Measurements from ENCODE around the gene BCAR3.

BCAR3 gene

GRCh38 chr1:93705892-93706500, 24.4 kb upstream of the BCAR3 start:
- H3K36me3 ChIP-seq (ENCODE audit: control insufficient read depth, insufficient read depth, low read length) = no peaks in the 10 kb centered on the region
- H3K4me1 ChIP-seq (ENCODE audit: control insufficient read depth, insufficient read depth, low read length, poor library complexity, severe bottlenecking) = peaks cover 55% of the 10 kb centered on the region
- no peak overlapping the region for H3K27ac ChIP-seq (ENCODE audit: low read depth, low read length, severe bottlenecking)
- H3K9me3 ChIP-seq (ENCODE audit: control insufficient read depth, low read length) = no peaks in the 10 kb centered on the region
- 87 to 100% methylated on average over 1 to 3 of the region's 3 CpGs for WGBS, 2 experiments (ENCODE audit: insufficient coverage in 2 of 2)
- H3K4me3 ChIP-seq (ENCODE audit: extremely low read depth, insufficient read depth, low read length, poor library complexity, severe bottlenecking) = no peak overlapping the region

- 94% methylated on average over 2 of the region's 2 CpGs; no CpG with 5 or more reads in 1 of the 2 experiments for WGBS, 2 experiments (ENCODE audit: insufficient coverage in 2 of 2)
- Histone ChIP-seq H3K4me1 (ENCODE audit: control insufficient read depth, insufficient read depth, low read length, poor library complexity, severe bottlenecking) (peaks cover 46% of the 10 kb centered on the region), H3K4me3 (ENCODE audit: extremely low read depth, insufficient read depth, low read length, poor library complexity, severe bottlenecking) (no peak overlapping the region), H3K27ac (ENCODE audit: low read depth, low read length, severe bottlenecking) (no peak overlapping the region), H3K36me3 (ENCODE audit: control insufficient read depth, insufficient read depth, low read length) (no peaks in the 10 kb centered on the region), H3K9me3 (ENCODE audit: control insufficient read depth, low read length) (no peaks in the 10 kb centered on the region)
These were observed 22.4 kb upstream of the BCAR3 start for GRCh38 chr1:93704052-93704451.

DNA sequence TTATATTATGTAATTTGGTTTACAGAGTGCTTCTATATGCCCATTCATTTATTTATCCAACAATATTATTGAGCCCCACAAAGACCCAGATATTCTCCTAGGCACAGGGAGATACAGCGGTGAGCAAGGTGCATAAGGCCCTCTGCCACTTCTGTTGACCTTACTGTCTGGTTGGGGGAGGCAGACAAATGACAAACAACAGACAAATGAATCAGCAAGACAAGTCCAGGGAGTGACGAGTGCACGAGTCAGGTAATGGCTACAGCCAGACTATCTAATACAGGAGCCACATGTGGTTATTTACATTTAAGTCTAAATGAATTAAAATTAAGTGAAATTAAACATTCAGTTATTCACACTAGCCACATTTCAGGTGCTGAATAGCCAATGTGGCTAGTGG, 22.0 kb upstream of the BCAR3 start:
- no peaks in the 10 kb centered on the region for H3K9me3 ChIP-seq (ENCODE audit: control insufficient read depth, low read length)
- H3K36me3 ChIP-seq (ENCODE audit: control insufficient read depth, insufficient read depth, low read length) = no peaks in the 10 kb centered on the region
- no peak overlapping the region for H3K27ac ChIP-seq (ENCODE audit: low read depth, low read length, severe bottlenecking)
- WGBS, 2 experiments (ENCODE audit: insufficient coverage in 2 of 2) = 83% methylated on average over 1 of the region's 3 CpGs; no CpG with 5 or more reads in 1 of the 2 experiments
- H3K4me1 ChIP-seq (ENCODE audit: control insufficient read depth, insufficient read depth, low read length, poor library complexity, severe bottlenecking) = peaks cover 42% of the 10 kb centered on the region
- no peak overlapping the region for H3K4me3 ChIP-seq (ENCODE audit: extremely low read depth, insufficient read depth, low read length, poor library complexity, severe bottlenecking)

- Histone ChIP-seq H3K4me3 (ENCODE audit: extremely low read depth, insufficient read depth, low read length, poor library complexity, severe bottlenecking) (no peak overlapping the region), H3K4me1 (ENCODE audit: control insufficient read depth, insufficient read depth, low read length, poor library complexity, severe bottlenecking) (peaks cover 34% of the 10 kb centered on the region), H3K36me3 (ENCODE audit: control insufficient read depth, insufficient read depth, low read length) (no peaks in the 10 kb centered on the region), H3K27ac (ENCODE audit: low read depth, low read length, severe bottlenecking) (peak overlapping the region; percentile 10), H3K9me3 (ENCODE audit: control insufficient read depth, low read length) (no peaks in the 10 kb centered on the region)
- 57 to 64% methylated on average over 3 of the region's 3 CpGs for WGBS, 2 experiments (ENCODE audit: insufficient coverage in 2 of 2)
These were observed 21.2 kb upstream of the BCAR3 start for GRCh38 chr1:93702828-93703183.

GRCh38 chr1:93702111-93702827, 20.6 kb upstream of the BCAR3 start:
- WGBS, 2 experiments (ENCODE audit: insufficient coverage in 2 of 2) = 78 to 91% methylated on average over 6 to 7 of the region's 9 CpGs
- peak overlapping the region; percentile 64 for H3K27ac ChIP-seq (ENCODE audit: low read depth, low read length, severe bottlenecking)
- H3K4me3 ChIP-seq (ENCODE audit: extremely low read depth, insufficient read depth, low read length, poor library complexity, severe bottlenecking) = no peak overlapping the region
- H3K9me3 ChIP-seq (ENCODE audit: control insufficient read depth, low read length) = no peaks in the 10 kb centered on the region
- no peaks in the 10 kb centered on the region for H3K36me3 ChIP-seq (ENCODE audit: control insufficient read depth, insufficient read depth, low read length)
- H3K4me1 ChIP-seq (ENCODE audit: control insufficient read depth, insufficient read depth, low read length, poor library complexity, severe bottlenecking) = peaks cover 32% of the 10 kb centered on the region

DNA sequence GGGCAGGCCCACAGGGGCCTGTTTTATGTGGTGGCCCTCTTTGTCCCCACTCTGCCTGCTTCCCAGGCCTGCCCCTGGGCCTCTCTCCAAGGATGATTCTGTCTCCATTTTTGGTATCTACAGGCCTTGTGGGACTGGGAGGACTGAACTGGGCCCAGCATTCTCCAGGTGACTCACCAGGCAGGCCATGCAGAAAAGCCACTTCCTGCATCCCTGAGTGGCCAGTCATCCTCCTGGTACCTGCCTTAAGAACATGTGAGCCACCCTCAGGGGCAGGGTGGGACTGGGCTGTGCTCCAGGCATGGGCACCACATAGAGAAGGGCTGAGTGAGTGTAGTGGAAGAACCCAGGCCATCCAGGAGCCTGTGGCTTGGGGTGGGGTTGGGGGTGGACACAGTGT, 20.0 kb upstream of the BCAR3 start:
- H3K4me1 ChIP-seq (ENCODE audit: control insufficient read depth, insufficient read depth, low read length, poor library complexity, severe bottlenecking) = peaks cover 32% of the 10 kb centered on the region
- H3K4me3 ChIP-seq (ENCODE audit: extremely low read depth, insufficient read depth, low read length, poor library complexity, severe bottlenecking) = no peak overlapping the region
- peak overlapping the region; percentile 64 for H3K27ac ChIP-seq (ENCODE audit: low read depth, low read length, severe bottlenecking)
- no peaks in the 10 kb centered on the region for H3K36me3 ChIP-seq (ENCODE audit: control insufficient read depth, insufficient read depth, low read length)
- H3K9me3 ChIP-seq (ENCODE audit: control insufficient read depth, low read length) = no peaks in the 10 kb centered on the region

DNA sequence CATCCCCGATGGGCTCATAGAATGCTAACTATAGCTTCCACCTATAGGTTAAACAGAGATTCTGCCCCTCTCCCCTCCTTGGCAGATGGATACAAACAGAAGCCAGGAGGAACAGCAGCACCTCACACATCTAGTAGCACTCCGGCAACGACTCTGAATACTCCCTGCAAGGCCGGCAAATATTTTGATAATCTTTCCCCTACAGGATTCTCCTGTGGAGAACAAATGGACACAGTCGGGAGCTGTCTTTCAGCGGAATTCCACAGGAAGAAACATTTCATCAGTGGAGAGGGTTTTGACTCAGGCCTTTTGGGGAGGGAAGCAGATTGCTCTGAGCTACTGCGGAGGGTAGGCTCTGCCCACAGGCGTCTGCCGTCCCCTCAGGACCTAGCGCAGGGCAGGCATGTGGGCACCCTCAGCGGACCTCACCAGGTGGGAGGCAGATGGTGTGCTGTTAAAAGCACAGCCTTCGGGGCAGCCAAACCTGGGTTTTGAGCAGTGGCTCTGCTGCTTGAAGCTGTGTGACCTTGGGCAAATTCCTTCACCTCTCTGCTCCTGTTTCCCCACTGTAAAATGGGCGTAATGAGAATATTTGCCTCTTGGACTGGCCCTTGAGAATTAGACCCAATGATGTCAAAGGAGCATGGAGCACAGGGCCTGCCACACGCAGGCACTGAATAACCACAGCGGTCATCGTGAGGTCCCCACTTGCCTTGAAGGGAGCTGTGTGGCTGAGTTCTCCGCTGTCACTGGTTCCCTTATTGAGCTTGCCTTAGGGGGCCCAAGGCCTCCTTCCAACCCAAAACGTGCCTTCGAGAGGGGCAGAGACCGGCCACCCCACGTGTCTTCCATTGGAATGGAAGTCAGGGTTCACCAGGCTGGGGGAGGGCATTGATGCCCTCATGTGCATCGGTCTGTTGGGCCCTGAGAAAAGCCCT, 19.2 kb upstream of the BCAR3 start:
- WGBS, 2 experiments (ENCODE audit: insufficient coverage in 2 of 2) = 88 to 95% methylated on average over 18 to 21 of the region's 22 CpGs
- Histone ChIP-seq H3K4me3 (ENCODE audit: extremely low read depth, insufficient read depth, low read length, poor library complexity, severe bottlenecking) (no peak overlapping the region), H3K36me3 (ENCODE audit: control insufficient read depth, insufficient read depth, low read length) (no peaks in the 10 kb centered on the region), H3K9me3 (ENCODE audit: control insufficient read depth, low read length) (no peaks in the 10 kb centered on the region), H3K27ac (ENCODE audit: low read depth, low read length, severe bottlenecking) (peak overlapping the region; percentile 10), H3K4me1 (ENCODE audit: control insufficient read depth, insufficient read depth, low read length, poor library complexity, severe bottlenecking) (peaks cover 32% of the 10 kb centered on the region)

DNA sequence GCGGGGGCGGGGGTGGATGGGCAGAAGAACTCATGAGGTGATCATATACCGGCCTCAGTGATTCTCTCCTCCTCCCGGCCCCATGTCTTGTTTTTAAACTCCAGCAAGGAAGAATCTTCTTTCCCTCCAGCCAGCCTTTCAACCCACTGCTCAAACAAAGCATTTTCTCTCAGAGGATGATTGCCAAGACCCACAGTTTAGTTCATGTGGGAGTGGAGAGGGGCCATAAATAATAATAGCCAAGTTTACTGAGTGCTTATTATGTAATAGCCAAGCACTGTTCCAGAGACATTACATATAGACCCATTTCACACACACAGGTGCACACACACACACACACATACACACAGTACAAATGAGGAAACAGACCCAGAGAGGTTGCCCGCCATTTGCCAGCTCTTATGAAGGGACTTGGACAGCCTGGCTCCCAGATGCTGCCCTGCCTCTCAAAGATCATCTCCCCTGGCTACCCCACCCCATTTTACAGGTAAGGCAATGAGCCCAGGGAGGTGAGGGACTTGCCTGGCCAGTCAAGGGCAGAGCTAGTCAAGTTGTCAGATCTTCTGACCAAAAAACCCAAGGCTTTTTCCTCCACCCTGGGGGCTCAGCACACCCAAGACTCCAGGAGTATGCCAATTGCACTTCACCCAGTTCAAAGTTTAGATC, 18.0 kb upstream of the BCAR3 start:
- Histone ChIP-seq H3K9me3 (ENCODE audit: control insufficient read depth, low read length) (no peaks in the 10 kb centered on the region), H3K4me1 (ENCODE audit: control insufficient read depth, insufficient read depth, low read length, poor library complexity, severe bottlenecking) (peaks cover 32% of the 10 kb centered on the region), H3K27ac (ENCODE audit: low read depth, low read length, severe bottlenecking) (no peak overlapping the region), H3K36me3 (ENCODE audit: control insufficient read depth, insufficient read depth, low read length) (no peaks in the 10 kb centered on the region), H3K4me3 (ENCODE audit: extremely low read depth, insufficient read depth, low read length, poor library complexity, severe bottlenecking) (no peak overlapping the region)
- 97 to 100% methylated on average over 3 to 4 of the region's 5 CpGs for WGBS, 2 experiments (ENCODE audit: insufficient coverage in 2 of 2)

DNA sequence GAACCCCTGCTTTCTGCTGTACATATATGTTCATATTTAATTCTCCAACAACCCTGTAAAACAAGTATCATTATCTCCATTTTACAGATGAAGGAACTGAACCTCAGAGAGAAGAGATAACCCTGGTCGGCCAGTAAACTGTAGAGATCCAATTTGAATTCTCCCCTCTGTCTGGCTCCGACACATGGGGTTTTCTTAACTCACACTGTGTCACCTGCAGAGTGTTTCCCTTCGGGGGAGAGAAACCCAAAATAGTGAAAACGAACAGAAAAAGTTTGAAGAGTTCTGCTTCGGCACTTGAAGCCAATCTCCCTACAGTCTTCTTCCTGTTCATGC, 17.4 kb upstream of the BCAR3 start:
- H3K4me3 ChIP-seq (ENCODE audit: extremely low read depth, insufficient read depth, low read length, poor library complexity, severe bottlenecking) = no peak overlapping the region
- H3K27ac ChIP-seq (ENCODE audit: low read depth, low read length, severe bottlenecking) = no peak overlapping the region
- H3K36me3 ChIP-seq (ENCODE audit: control insufficient read depth, insufficient read depth, low read length) = no peaks in the 10 kb centered on the region
- no peaks in the 10 kb centered on the region for H3K9me3 ChIP-seq (ENCODE audit: control insufficient read depth, low read length)
- peaks cover 33% of the 10 kb centered on the region for H3K4me1 ChIP-seq (ENCODE audit: control insufficient read depth, insufficient read depth, low read length, poor library complexity, severe bottlenecking)
- 84 to 93% methylated on average over 5 of the region's 5 CpGs for WGBS, 2 experiments (ENCODE audit: insufficient coverage in 2 of 2)

GRCh38 chr1:93698329-93699048, 16.9 kb upstream of the BCAR3 start:
- Histone ChIP-seq H3K4me1 (ENCODE audit: control insufficient read depth, insufficient read depth, low read length, poor library complexity, severe bottlenecking) (peaks cover 33% of the 10 kb centered on the region), H3K9me3 (ENCODE audit: control insufficient read depth, low read length) (no peaks in the 10 kb centered on the region), H3K4me3 (ENCODE audit: extremely low read depth, insufficient read depth, low read length, poor library complexity, severe bottlenecking) (no peak overlapping the region), H3K27ac (ENCODE audit: low read depth, low read length, severe bottlenecking) (no peak overlapping the region), H3K36me3 (ENCODE audit: control insufficient read depth, insufficient read depth, low read length) (no peaks in the 10 kb centered on the region)
- WGBS, 2 experiments (ENCODE audit: insufficient coverage in 2 of 2) = 100% methylated on average over 1 to 3 of the region's 7 CpGs

Measured in mesodermal cell (in vitro differentiated cells).